Activated effector memory CD4-positive, alpha-beta T cell treated with anti-CD3 and anti-CD28 coated beads, Interleukin-2, amount 50 U/mL, for 16 hours (primary cell): ENCODE data around the gene C3AR1.
"Not testable (repeated sequence)": the region's sequence is repeated elsewhere in the genome, so short reads cannot be mapped to it uniquely, and the experiment has no call there.

Experiments
- DNase-seq: peaks from one replicate; pipeline ENCODE4 v3.0.0-alpha.2; 2020

Gene C3AR1

DNA sequence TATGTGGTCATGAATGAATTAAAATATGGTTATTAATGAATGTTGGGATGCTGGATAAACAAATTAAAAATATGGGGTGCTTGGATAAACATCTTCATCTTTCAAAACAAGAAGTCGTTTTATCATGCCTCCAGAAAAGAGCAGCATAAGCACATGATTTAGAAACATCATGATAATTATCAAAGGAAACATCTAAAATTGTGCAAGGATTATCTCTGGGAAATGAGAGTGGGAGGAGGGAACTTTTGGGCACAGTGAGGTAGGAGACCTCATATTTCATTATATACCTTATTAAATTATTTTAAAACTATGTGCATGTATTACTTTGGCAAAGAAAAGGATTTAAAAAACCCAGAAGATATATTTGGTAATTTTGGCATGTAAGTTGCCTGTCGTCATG, 8.9 kb downstream of the C3AR1 start:
- no peak for DNase-seq

DNA sequence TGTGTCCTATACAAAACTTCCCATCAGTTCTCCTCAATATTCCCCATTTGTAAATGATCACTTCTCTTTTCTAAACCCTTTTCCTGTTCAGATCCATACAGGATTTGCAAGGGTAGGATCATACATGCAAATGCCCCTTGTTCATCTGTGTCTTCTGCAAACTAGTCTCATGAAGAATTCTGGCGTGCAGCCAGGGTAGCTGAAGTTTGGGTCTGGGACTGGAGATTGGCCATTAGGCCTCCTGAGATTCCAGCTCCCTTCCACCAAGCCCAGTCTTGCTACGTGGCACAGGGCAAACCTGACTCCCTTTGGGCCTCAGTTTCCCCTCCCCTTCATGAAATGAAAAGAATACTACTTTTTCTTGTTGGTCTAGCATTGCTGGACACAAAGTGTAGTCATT, 11.3 kb downstream of the C3AR1 start:
- DNase-seq: no peak

DNA sequence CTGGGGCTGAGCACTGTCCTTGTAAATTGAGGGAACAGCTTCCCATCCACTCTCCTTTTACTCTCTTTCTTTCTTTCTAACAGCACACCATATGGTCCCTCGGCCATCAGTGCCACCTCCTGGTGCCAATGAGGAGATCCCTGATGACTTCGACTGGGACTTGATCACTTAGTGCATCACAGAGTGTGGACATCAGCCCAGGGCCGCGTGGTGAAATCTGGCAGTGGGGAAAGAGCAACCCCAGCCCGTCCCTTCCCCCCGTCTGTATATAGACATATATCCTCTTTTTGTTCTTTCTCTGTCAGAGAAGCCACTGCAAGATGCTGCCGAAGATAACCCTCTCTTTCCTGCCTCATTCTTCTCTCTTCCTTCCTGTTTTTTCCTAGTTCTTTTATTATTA, 13.5 kb downstream of the C3AR1 start:
- DNase-seq: no peak

DNA sequence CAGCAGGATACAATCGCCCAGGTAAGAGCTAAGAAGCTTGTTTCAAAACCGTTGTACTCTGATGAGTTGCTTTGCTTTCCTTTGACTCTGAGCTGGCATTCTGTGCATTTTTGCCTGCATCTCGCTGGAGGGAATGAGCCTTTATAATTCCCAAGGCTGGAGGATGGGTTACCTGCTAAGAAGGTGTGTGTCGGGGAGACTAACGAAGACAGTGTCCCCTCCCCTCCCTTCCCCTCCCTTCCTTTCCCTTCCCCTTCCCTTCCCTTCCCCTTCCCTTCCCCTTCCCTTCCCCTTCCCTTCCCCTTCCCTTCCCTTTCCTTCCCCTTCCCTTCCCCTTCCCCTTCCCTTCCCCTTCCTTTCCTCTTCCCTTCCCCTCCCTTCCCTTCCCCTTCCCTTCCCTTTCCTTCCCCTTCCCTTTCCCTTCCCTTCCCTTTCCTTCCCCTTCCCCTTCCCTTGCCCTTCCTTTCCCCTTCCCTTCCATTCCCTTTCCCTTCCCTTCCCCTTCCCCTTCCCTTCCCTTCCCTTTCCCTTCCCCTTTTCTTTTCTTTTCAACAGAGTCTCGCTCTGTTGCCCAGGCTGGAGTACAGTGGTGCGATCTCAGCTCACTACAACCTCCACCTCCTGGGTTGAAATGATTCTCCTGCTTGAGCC, 15.4 kb downstream of the C3AR1 start:
- DNase-seq: no peak

DNA sequence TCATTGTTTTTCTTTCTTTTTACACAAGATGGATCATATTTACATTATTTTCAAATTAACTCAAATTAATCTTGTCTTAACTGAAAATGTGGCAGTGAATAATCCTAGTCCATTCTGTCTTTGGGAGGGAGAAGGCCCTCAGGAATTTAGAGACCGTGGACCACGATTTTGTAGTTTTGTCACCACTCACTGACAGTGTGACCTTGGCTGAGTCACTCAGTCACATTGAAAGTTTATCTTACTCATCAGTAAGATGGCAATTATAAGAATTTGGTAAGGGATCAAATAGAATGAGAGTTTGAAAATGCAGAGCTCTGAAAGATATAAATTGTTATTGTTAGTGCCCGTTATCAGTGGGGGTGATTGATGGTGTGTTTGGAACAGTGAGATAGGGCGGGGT, 17.3 kb downstream of the C3AR1 start:
- DNase-seq: no peak

DNA sequence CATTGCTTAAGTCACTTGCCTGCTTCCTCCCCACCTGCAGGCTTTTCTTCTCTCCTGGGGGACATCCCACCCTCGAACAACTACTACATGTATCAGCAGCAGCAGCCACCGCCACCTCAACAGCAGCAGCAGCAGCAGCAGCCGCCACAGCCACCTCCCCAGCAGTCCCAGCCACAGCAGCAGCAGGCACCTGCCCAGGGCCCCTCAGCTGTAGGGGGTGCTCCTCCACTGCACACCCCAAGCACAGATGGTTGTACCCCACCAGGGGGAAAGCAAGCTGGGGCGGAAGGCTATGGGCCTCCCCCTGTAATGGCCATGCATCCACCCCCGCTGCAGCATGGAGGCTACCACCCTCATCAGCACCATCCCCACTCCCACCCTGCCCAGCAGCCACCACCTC, 18.3 kb downstream of the C3AR1 start:
- DNase-seq: no peak

DNA sequence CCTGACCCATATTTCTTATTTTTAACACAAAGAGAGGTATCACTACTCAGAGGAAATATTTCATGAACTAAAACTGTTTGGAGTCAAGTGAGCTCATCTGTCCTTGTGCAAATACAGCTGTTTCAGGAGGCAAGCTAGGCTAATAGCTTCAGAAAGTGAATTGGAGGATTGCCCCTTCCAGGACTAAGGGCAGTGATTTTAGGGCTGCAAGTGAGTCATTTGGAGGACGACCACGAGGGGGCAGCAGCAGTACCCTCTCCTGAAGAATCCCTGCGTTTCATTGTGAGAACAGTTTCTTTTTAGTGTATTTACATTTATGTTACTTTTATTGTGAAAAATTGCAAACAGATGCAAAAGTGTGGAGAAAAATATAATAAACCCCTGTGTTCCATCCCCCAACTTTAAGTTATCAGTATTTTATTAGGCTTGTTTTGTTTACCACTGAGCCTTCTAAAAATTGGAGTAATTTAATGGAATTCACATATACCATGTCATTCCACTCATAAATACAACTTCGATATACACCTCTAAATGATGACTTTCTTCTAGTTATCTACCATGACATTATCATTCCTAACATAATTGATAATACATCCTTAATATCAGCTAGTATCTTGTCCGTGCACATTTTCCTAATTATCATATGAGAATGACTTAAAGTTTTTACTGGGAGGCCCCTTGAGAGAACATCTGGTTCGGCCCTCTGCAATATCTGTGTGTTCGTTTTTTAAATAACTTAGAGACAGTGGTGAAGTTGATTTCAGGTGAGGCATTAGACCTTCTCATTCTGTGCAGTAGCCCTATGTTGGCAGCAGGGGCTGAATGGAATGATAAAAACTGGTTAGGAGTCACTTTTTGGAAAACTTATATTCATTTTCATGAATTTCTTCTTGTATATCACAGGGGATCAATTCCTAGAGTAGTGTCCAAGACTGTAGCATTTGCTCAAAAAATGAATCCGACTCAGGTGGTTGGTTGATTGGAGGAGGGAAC, 19.9 kb downstream of the C3AR1 start:
- DNase-seq: peak; percentile 93

DNA sequence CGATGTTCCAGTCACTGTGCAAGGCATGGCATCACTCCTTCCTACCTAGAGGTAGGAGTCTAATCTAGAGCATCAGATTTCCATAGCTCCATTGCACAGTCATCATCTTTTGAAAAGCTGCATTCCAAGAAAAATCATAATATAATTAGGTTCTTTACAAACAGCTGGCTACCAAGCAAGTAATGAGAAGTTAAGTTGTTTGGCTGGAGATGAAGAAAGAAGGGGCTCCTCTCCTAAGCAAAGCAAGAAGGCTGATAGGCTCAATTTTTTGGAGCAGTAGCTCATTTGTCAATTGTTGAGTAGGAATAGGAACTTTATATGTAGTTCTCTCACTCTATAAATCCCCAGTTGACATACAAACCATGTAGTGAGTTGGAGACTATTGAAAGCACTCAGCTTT, 25.4 kb downstream of the C3AR1 start:
- no peak for DNase-seq

DNA sequence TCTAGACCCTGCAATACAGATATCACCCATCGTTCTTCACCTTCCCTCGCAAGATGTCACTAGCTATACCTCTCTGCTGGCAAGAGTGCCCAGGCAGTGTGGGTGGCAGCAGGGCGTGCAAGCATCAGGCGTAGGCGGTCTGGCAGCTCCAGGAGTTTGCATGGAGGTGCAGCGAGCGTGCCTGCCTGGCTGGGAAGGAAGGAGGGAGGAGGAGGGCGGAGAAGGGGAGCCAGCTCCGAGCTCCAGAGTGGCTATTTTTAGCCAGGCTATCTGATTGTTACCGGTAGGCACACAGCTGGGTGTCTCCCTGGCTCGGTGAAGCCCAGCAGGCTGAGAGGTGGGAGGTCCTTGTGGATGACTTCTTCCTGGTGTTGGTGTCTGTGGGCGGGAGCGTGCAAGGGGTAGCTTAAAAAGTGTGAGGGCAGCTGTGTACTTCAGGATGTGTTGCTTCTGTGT, 27.5 kb downstream of the C3AR1 start:
- DNase-seq: peak; percentile 73

DNA sequence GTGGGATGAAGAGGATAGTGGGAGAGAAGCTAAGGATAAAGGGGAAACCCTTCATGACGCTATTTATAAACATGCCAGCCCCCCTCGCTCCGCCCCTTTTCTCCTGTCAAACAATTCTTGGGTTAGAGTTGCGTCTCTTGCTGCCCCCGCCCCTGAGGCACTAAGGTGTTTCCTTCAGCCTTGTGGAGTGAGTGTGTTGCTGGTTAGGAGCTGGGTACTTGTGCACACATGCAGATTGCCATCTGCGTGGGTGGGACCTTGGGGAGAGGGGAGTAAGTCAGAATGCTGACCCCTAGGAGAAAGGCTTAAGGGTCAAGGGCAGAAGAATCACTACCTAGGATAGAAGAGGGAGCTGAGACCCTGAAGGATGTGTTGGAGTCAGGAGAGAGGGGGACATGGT, 28.2 kb downstream of the C3AR1 start:
- DNase-seq: no peak

DNA sequence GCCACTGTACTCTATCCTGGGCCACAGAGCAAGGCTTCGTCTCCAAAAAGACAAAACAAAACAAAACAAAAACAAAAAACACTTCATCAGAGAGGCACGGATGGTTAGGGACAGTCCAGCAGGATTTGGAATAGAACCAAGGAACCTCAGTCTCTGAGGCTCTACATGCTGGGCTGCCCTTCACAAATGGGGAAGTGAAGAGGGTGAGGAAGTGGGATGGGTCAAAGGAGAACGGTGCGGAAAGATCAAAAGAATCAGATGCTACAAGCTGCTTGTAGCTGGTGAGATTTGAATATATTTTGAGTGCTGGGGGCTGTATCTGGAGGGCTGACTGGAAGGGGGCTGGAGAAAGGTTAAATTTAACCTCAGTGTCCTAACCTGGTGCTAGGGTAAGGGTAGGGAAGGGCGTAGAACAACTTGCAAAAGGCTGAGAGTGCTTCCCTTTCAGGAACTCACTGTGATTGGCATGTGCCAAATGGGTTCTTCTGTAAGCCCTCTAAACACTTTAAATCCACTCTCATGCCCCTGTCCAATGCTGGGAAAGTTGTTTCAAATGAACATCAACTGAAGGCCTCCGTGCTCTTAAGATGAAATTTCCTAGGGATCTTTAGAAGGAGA, 29.0 kb downstream of the C3AR1 start:
- no peak for DNase-seq

DNA sequence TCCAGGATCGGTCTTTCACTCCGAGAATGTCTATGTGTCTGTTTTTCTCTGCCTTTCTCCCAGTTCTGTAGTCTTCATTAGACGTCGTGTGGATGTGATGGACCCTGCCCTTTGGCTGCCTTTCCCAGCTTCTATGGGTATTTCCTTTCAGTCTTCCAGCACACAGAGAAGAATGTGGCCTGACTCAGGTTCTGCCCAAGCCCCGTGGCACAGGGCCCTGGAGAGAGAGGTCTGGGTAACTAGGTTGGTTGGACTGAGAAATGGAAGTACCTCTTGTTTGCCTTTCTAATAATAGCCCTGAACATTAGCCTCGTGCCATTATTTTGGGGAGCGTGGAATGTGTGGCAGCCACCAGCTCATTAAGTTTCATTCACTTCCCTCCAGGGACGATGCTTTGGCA, 29.8 kb downstream of the C3AR1 start:
- no peak for DNase-seq

DNA sequence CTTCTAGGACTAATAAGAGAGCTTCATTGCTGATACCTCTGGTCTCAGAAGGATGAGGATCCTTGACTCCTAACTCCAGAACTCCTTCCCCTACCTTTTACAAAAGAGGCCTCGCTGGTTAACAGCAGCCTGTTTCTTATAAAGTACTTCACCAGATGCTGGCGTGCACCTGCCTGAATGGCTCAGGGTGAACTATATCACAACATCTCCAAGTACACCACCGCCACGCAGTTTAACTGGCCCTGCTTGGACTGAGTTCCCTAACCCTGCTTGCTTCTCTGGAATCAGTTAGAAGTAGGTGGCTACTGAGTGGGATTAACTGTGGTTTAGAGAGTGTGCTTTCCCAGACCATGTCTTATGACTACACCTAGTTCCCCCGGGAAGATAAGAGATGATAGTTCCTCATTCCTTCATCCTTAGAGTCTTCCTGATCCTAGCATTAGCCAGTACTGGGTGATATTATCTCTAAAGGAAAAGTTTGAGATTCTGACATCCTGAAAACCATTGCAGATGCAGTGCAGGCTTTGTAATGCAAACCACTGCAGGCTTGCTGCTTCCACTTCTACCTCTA, 30.6 kb downstream of the C3AR1 start:
- no peak for DNase-seq

DNA sequence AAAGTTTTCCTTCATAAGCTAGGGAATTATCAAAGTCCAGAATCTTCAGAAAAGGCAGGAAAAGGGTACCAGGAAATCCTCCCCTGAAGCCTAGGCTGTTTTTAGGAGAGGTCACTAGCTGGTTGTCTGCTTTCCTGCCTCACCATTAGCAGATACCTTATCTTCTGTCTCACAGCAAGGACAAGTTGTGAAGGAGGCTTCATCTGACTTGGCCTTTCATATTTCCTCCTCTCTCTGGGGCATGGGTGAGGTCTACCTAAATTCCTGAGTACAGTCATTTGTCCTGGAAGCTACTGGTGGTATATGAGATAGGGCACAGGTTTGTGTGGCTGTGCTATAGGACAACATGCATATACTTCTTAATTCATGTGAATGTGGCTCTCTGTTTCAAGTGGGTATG, 31.4 kb downstream of the C3AR1 start:
- no peak for DNase-seq

DNA sequence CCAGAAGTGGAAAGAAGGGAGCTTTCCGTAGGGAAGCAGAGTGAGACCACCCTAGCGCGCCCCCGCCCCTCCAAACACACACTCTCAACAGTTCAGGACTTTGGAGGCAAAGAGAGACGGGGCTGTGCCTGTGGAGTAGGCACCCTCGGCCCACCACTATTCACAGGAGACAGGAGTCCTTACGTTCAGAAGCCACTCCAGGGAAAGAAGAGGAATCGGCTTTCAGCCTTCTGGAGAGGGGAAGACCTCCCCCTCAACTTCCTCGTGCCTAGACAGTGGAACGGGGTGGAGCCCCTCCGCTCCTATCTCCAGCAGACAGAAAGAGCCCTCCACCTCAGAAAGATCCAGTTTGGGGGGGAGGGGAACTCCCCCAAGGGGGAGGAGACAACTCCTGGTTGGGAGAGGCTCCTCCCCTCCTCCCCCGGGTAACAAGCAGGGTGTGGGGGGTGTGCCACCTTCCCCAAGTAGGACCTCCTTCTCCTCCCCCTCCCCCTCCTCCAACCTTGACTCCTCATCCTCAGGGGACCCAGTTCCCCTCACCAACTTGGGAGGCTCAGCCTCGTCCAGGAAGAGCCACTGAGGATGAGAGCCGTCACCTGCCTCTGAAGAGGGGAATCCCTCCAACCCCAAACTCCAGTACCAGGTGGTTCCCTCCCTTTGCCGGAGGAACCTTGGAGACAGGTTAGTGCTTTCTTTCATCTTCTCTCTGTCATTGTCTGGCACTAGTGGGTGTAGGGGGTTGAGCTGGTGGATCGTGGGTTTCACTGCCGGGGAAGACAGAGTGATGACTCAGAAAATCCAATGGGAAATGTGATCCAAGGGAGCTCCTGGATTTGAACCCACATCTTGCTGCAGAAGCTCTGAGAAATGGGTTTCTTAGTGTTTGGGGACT, 32.8 kb downstream of the C3AR1 start:
- DNase-seq: peak; percentile 78

DNA sequence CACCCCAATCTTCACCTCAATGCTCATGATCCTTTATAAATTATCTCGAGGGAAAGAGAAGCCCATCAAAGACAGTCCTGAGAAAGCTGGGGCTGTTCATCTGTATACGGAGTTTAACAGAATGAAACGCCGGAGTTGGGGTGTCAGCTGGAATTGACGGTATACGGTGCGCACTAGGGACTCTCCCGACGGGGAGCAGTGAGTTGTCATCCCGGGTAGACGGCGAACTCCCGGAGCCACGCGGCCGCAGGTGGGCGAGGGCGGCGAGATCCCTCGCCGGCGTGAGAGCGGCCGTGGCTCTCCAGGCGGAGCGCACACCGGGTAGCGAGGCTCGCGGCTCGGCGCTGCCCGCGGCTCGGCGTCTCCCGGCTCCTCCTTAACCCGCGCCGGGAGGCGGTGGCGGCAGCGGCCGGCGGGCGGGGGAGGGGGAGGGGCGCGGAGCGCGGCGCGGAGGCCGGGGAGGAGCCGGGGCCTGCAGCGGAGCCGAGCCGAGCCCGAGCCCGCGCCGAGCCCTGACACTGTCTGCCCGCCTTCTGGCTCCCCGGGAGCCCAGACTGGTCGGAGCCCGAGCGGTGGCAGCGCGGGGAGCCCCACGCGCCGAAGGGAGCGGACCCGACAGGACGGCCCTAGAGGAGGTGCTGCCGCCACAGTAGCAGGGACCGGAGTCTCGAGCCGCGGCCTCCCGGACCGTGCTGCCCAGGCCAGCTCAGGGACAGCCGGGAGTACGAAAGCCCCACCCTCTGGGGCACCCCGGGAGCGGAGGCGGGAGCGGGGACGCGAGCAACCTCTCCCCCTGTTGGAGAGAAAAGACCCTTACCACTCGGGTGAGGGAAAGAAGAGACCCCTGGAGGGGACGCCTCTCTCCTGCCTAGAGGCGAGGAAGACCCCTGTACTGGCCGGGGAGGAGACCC, 33.7 kb downstream of the C3AR1 start, which contains the start of gene FOXJ2:
Gene FOXJ2 (plus strand): TSS at position 475 of the 911 bp plus-strand sequence. CDS start 7,117 bp downstream, outside the sequence.
- peak; percentile 93 for DNase-seq

DNA sequence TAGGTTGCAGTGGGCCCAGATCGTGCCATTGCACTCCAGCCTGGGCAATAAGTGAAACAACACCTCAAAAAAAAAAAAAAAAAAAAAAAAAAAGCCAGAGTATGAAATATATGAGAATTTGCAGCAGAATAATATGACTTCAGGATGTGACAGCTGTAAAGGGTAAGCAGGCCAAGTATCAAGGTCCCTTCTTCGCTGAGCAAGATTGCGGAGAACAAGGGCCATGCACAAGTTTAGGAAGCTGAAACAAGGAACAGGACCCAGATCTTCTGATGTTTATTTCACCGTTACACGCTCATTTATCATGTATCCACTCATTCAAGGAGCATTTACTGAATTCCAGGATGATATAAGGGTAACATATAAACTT, 34.3 kb downstream of the C3AR1 start:
- DNase-seq: no peak

DNA sequence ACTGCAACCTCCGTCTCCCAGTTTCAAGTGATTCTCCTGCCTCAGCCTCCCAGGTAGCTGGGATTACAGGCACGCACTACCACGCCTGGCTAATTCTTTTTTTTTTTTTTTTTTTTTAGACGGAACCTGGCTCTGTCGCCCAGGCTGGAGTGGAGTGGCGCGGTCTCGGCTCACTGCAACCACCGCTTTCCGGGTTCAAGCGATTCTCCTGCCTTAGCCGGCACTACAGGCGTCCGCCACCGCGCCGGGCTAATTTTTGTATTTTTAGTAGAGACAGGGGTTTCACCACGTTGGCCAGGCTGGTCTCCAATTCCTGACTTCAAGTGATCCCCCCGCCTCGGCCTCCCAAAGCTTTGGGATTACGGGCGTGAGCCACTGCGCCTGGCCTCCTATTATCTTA, 35.1 kb downstream of the C3AR1 start:
- DNase-seq: not testable (repeated sequence)

DNA sequence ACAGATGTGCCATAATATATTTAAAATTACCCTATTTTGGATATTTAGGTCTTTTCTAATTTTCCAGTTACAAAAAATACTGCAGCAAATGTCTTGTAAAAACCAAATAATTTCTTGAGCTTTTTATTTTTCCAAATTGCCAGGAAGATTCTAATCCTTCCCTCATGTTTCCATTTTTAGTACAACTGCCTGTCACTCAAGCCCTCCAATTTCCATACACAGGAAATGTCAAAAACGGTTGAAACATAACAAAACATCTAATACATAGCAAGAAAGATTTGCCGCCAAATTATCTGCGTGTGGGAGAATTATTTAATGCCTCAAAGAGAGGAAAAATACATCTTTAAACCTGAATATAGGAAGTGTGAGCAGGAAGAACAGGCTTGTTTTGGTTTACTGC, 36.0 kb downstream of the C3AR1 start:
- DNase-seq: no peak

DNA sequence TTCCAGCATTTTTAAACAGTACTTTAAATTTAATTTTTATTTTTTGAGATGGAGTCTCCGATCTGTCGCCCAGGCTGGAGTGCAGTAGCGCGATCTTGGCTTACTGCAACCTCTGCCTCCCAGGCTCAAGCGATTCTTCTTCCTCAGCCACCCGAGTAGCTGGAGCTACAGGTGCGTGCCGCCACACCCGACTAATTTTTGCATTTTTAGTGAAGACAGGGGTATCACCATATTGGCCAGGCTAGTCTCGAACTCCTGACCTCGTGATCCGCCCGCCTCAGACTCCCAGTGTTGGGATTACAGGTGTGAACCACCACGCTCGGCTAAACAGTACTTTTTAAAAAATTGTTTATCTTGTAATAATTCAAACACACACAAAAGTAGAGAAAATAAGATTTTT, 37.9 kb downstream of the C3AR1 start:
- DNase-seq: no peak

DNA sequence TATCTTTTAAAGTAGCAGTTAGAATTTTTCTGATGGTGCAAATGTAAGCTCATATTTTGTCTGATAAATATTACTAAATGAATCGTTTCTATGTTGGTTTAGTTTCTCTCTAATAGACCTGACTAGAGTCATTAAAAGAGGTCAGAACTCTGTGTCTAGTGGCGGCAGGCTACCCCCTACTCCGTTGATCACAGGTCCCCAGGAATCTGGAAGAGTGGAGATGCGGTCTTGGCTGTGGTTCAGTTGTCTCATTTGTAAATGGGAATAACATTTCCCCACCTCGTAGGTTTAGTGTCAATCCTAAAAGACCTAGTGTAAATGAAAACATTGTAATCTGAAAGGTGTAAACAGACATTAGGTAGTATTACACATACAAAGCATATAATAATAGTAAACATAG, 38.3 kb downstream of the C3AR1 start:
- DNase-seq: no peak
